Islet precursor cell (in vitro differentiated cells): ENCODE measurements around the gene ACBD4.
A peak's percentile ranks its signal among the peaks of the same experiment; 100 is the strongest.

ENCODE experiments used
- DNase-seq: peaks from one replicate; pipeline ENCODE4 v3.0.0-alpha.2; 2018

ACBD4 gene

GRCh38 chr17:45135192-45135977 is at the start of gene ACBD4:
ACBD4 (plus strand) TSS chr17:45135687; CDS start chr17:45136145, 458 bp downstream.
- peak; percentile 99 for DNase-seq

GRCh38 chr17:45086391-45086790 is 49.1 kb upstream of the ACBD4 start:
- no peak for DNase-seq

- no peak for DNase-seq
These were observed 48.5 kb upstream of the ACBD4 start for GRCh38 chr17:45086865-45087503.

- DNase-seq = no peak
These were observed 47.9 kb upstream of the ACBD4 start for GRCh38 chr17:45087504-45087975.

GRCh38 chr17:45087978-45088377 is 47.5 kb upstream of the ACBD4 start:
- no peak for DNase-seq

GRCh38 chr17:45088741-45089140 is 46.7 kb upstream of the ACBD4 start:
- no peak for DNase-seq

- no peak for DNase-seq
These were observed 44.8 kb upstream of the ACBD4 start for GRCh38 chr17:45090711-45091110.

GRCh38 chr17:45091778-45092425 is 43.6 kb upstream of the ACBD4 start:
- peak; percentile 55 for DNase-seq

GRCh38 chr17:45092911-45093430 is 42.5 kb upstream of the ACBD4 start:
- DNase-seq = peak; percentile 96

GRCh38 chr17:45093444-45094110 is 41.9 kb upstream of the ACBD4 start:
- DNase-seq = no peak

- DNase-seq = peak; percentile 68
These were observed 39.3 kb upstream of the ACBD4 start for GRCh38 chr17:45096141-45096540.

GRCh38 chr17:45096926-45097325 is 38.6 kb upstream of the ACBD4 start:
- DNase-seq = no peak

GRCh38 chr17:45098081-45098868 is 37.2 kb upstream of the ACBD4 start:
- DNase-seq = no peak

- peak; percentile 96 for DNase-seq
These were observed 36.4 kb upstream of the ACBD4 start for GRCh38 chr17:45098869-45099616.

GRCh38 chr17:45101546-45101882 is 34.0 kb upstream of the ACBD4 start:
- DNase-seq = no peak

GRCh38 chr17:45101883-45102811 is 33.3 kb upstream of the ACBD4 start:
- peak; percentile 88 for DNase-seq

GRCh38 chr17:45102856-45103255 is 32.6 kb upstream of the ACBD4 start:
- no peak for DNase-seq

GRCh38 chr17:45103269-45103795 is 32.2 kb upstream of the ACBD4 start:
- peak; percentile 46 for DNase-seq

- peak; percentile 63 for DNase-seq
These were observed 31.5 kb upstream of the ACBD4 start for GRCh38 chr17:45104029-45104428.

- peak; percentile 48 for DNase-seq
These were observed 31.0 kb upstream of the ACBD4 start for GRCh38 chr17:45104497-45104896.
